ENCODE results near the gene CRACR2A. TPM values are rescaled to one million over a fixed set of nuclear protein-coding genes. Genes with fewer than 3 reads are reported as not detected.

CRACR2A gene
- total and polyA plus RNA-seq, 2 of the 8 experiments (the other 6 are each of a cell fraction or from before 2014, with no cell fraction given), result 0.85 to 3.2 TPM

DNA sequence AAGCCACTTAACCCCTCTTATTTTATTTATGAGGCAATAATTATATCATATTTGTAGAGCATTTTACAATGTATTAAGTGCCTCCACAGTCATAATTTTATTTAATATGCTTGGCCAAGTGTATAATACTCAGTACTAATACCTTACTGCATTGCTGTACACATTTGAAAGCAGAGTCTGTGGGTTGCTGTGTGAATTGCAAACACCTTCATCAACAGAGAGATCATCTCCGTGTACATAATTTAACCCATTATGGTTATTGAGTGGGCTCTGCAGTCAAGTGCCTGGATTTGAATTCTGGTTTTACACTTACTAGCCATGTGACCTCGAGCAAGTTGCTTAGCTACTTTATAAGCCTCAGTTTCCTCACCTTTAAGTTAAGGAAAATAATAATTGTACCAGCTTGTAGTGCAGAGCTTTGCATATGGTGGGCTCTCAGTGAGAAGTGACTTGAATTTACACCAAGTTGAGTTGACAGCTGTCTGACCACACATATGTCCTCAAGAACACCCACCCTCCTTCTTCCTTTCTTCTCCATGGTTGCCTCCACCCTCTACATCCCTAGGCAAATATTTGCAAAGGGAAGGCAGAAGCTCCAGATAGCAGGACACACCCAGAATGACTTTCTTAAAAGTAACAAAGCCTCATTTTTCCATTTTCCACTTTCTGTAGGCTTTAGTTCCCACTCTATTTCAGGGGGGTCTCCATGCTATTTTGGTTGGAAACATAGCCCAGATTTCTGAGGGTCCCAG lies 12.3 kb downstream of the CRACR2A start (continued):
- TF ChIP-seq RNF2 (IDR thresholded peaks at IDR 0.05; ENCODE audit: borderline replicate concordance, low read depth, low read length, missing control alignments, poor library complexity, severe bottlenecking), result no peak
- TF ChIP-seq MAFK (IDR thresholded peaks at IDR 0.05; ENCODE audit: low read depth, low read length), result no peak
- no peak for TF ChIP-seq TAF1 (IDR thresholded peaks at IDR 0.05; ENCODE audit: low read depth, low read length)
- no peak for TF ChIP-seq ATF2 (IDR thresholded peaks at IDR 0.05; ENCODE audit: low read length)
- no peak for TF ChIP-seq BCL11A (IDR thresholded peaks at IDR 0.05; ENCODE audit: low read depth in 2 of 2, low read length in 2 of 2)
- no peak for TF ChIP-seq CBX5 (IDR thresholded peaks at IDR 0.05; ENCODE audit: low read depth, low read length)
- no peak for TF ChIP-seq KDM4A (IDR thresholded peaks at IDR 0.05; ENCODE audit: low read depth, low read length, severe bottlenecking)
- no peak for TF ChIP-seq SIRT6 (IDR thresholded peaks at IDR 0.05; ENCODE audit: low read length)
- TF ChIP-seq BRCA1 (IDR thresholded peaks at IDR 0.05; ENCODE audit: low read depth, low read length), result no peak
